Stimulated activated CD4-positive, alpha-beta T cell treated with anti-CD3 and anti-CD28 coated beads, Interleukin-12 subunit alpha, Interleukin-12 subunit beta, amount 100 ng/mL, for 4 hours (primary cell): ENCODE measurements around the gene GPR162.

Experiments
- DNase-seq: peaks from one replicate; pipeline ENCODE4 v3.0.0-alpha.2; 2020

GPR162 gene

DNA sequence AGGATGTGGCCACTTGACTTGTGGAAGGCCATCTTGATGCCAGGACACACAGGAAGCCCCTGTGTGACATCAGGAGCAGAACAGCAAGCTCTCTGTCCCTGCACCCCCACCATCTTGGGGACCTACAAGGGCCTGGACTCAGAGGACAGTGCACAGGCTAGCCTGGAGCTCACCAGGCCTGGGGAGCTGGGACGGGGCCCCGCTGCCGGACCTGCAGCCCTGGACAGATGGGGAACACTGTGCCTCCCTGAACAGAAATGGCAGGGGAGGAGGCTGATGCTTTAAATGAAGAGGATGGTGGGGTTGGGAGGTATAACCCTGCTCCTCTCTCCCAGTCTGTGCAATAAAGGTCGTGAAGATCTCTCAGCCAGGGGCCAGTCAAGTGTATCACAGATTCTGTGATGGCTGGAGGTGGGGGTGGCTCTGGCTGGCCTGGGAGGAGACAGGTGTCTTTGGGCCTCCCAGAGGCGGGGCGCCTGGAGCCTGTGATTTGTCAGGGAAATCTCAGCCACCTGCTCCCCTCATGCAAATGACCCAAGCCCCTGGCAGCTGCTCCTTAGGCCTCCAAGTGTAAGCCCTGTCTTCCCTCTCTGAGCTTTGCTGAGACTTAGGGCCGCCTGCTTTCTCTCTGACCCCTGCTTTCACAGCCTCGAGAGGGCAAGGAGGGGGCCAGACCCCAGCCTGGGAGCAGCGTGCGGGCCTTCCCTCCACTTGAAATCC is 18.0 kb downstream of the GPR162 start:
- DNase-seq, result no peak

- no peak for DNase-seq
These were observed 18.7 kb downstream of the GPR162 start for GRCh38 chr12:6840330-6840729.

GRCh38 chr12:6840761-6841515 is 19.3 kb downstream of the GPR162 start, which contains the start of gene GNB3:
Gene GNB3 (plus strand): TSS chr12:6840925. CDS start chr12:6841288, 363 bp downstream.
- DNase-seq, result no peak

DNA sequence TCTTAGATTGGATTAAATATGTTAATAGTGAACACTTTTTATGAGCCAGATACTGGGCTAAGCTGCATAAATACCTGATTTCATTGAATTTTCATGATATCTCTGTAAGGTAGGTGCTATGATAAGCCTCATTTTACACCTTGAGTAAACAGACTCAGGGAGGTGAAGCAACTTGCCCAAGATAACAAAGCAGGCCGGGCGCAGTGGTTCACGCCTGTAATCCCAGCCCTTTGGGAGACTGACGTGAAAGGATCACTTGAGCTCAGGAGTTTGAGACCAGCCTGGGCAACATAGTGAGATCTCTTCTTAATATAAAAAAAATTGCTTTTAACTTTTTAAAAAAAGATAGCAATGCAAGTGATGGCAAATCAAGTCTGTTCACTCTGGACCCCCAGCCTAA is 20.5 kb downstream of the GPR162 start:
- no peak for DNase-seq

GRCh38 chr12:6843118-6843902 is 21.7 kb downstream of the GPR162 start:
- DNase-seq, result no peak

GRCh38 chr12:6845395-6845794 is 23.8 kb downstream of the GPR162 start:
- no peak for DNase-seq

DNA sequence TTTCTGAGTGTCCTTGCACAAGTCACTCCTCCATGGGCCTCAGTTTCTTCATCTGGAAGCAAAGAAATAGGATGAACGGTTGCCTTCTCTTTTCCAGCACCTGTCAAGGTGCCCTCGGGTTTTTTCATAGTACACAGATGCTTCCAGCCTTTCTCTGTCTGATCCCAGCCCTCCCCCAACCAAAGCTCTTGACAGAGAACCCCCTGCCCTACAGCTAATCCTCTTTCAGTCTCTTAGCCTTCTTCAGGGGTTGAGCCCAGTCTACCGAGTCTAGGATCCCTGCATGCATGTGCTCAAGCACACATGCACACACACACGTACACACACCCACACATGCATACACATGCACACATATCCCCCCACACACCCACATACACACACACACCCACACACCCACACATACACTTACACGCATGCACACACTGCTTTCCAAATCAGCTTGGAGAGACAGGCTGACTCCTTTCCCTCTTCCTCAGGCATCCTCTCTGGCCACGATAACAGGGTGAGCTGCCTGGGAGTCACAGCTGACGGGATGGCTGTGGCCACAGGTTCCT is 24.8 kb downstream of the GPR162 start:
- no peak for DNase-seq

GRCh38 chr12:6847676-6848075 is 26.1 kb downstream of the GPR162 start:
- DNase-seq, result no peak

DNA sequence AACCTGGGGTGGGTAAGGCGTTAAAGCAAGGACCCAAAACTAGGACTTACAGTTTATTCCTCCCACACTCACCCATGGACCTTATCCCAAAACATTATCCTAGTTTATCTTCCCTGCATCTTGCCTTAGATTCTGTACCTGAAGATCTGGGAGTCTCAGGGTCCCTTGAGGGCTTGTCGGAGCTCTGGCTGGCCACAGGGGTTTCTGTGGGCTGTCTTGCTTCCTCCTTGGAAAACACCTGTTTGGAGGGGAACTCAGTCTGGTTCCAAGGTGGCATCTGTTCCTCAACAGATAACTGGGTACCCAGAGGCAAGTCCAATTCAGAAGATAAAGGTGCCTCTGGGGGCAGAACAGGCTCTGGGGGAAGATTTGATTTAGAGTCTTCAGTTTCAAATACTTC is 27.8 kb downstream of the GPR162 start:
- no peak for DNase-seq

DNA sequence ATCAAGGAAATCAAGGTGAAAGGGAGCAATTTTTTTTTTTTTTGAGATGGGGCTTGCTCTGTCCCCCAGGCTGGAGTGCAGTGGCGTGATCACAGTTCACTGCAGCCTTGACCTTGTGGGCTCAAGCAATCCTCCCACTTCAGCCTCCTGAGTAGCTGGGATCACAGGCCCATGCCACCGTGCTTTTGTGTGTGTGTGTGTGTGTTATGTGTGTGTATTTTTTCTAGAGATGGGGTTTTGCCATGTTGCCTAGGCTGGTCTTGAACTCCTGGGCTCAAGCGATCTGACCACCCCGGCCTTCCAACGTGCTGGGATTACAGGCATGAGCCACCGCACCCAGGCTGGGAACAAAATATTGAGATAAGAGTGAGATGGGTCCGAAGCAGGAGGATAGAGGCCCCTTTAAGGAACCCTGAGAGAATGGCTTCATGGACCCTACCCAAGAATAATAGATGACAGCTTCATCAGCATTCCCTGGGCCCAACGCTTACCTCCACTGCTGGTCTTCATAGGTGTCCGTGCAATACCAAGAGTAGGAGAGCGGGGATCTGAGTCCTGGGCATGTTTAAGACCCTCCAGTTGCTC is 28.4 kb downstream of the GPR162 start:
- DNase-seq, result no peak

DNA sequence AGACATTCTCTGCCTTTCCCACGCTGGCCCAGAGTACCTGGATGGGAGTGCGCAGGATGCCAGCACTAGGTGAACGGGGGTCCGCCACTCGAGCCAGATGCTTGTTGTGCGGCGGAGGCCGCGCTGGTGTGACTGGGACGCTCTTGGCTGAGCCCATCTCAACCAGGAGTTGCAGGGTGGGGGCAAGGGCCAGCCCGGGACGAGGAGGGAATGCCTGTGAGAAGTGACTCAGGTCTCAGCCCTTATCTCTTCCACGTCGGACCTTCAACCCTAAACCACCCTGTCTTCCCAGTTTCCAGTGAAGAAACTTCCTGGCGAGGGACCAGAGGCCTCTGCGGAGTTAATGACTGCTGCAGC is 29.2 kb downstream of the GPR162 start:
- DNase-seq, result no peak

DNA sequence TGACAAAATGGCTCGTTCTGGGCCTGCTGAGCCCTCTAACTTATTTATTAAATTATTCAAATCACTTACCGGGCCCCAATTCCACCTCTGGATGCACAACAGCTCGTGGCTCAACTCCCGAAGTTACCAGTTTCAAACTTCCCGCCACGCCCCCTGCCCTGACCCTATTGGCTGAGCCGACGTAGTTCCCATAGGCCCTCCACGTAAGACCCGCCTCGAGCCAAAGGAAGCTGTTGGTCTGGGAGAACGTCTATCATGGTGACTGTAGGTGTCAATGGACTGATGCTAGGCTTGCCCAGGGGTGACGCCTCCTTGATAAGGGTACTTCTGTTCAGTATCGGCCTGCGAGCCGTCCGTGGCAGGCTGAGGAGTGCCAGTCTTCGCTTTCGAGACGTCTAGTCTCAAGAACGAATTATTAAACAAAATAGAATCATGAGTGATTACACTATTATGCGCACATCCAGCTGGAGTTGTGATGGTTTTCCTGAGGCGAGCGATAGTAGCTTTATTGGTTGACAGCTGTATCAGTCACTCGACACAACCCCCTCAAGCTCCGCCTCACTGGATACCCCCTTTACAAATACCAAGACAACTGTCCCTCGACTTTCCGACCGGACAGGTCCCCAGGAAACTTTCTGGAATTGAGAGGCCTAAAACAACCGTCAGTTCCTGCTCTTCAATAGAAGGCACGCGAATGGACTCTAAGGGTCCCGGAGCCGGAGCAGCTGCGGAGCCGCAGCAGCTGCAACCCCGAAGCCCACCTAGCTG is 29.7 kb downstream of the GPR162 start, which contains the start of gene CDCA3:
Gene CDCA3 (minus strand): TSS at position 134 of the 768 bp plus-strand sequence. CDS start 334 bp downstream, outside the sequence.
- DNase-seq, result peak; percentile 88

GRCh38 chr12:6851921-6852650 is 30.5 kb downstream of the GPR162 start, which contains the start of gene USP5:
Gene USP5 (plus strand): TSS chr12:6852150. CDS start chr12:6852180, 30 bp downstream.
- peak; percentile 95 for DNase-seq

DNA sequence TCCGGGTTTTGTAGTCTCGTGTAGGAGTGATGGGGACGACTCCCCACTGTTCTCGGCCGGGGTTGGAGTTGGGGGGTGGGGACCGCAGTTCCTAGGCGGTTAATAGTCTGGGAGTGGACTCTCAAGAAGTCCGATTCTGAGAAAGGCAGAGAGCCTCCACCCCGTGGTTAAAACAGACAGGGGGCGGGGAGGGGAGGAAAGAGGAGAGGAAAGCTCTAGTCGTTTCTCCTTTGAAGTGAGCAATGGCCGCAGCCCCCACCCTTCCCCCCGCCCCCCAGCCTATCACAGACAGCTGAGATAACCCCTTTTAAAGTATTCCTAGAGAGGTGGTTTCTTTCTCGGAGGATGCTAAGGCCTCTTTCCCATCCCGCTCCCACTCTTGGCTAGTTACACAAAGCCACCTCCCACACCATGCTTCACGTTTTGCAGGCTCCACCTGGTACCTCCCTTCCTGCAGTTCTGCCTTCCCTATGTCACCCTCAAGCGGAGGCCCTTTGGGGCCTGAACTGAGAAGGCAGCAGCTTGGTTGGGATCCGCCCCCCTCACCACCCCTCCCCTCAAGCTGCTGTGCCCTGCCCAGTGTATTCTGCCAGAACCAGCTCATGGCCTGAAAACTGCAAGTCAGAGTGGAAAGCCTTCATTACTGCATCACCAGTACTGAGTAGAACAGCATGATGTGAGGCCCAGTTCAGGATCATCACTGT is 31.2 kb downstream of the GPR162 start:
- peak; percentile 72 for DNase-seq

DNA sequence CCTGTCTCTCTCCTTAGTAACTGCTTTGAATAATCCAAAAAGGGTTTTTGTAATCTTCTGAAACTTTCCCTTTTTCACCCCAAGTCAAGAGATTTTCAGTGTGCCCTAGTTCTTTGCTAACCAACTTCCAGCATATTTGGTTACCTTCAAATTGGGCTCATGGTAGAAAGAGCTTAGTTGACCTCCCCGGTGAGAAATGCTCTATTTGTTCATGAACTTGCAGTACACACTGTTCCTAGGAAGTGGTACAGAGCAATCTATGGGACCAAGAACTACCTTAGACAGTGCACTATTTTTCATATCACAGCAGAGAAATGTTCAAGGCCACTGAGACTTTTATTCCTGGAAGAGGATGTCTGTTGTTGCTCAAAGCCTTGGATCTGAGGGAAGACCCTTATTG is 32.0 kb downstream of the GPR162 start:
- no peak for DNase-seq

GRCh38 chr12:6854036-6854435 is 32.4 kb downstream of the GPR162 start:
- DNase-seq, result no peak

GRCh38 chr12:6855322-6855721 is 33.7 kb downstream of the GPR162 start:
- no peak for DNase-seq

- DNase-seq, result no peak
These were observed 37.2 kb downstream of the GPR162 start for GRCh38 chr12:6858799-6859198.

- DNase-seq, result no peak
These were observed 38.5 kb downstream of the GPR162 start for GRCh38 chr12:6860116-6860515.

DNA sequence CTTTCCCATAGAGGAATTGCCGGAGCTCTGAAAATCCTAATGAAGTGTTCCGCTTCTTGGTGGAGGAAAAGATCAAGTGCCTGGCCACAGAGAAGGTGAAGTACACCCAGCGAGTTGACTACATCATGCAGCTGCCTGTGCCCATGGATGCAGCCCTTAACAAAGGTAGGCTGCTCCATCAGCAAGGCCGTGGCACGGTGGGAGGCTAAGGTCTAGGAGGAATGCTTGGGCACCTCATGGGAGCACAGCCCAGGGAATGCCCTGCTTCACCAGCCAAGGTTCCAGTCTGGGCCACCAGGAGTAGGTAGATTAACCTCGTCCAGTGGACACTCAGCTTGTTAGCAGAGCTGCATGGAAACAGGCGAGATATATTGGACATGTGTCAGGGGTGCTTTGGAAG is 39.3 kb downstream of the GPR162 start:
- no peak for DNase-seq

DNA sequence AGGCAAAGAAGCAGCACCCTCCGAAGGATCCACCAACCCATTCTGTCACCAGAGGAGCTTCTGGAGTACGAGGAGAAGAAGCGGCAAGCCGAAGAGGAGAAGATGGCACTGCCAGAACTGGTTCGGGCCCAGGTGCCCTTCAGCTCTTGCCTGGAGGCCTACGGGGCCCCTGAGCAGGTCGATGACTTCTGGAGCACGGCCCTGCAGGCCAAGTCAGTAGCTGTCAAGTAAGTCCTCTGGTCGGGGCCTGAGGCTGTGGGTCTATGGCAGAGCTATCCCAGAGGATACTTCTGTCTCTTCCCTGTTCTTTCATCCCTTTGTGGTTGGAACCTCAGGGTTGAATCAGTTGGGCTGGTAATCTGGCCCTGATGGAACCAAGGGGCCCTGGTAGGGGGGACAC is 39.8 kb downstream of the GPR162 start:
- DNase-seq, result no peak
